GM21367 (cell line): ENCODE measurements around the gene YRDC.

Source experiments
- ATAC-seq: cut with Tn5 transposase; IDR thresholded peaks from one replicate; pipeline ENCODE4 v1.9.1; 2021; ENCODE audit not compliant: unreplicated experiment

YRDC gene

DNA sequence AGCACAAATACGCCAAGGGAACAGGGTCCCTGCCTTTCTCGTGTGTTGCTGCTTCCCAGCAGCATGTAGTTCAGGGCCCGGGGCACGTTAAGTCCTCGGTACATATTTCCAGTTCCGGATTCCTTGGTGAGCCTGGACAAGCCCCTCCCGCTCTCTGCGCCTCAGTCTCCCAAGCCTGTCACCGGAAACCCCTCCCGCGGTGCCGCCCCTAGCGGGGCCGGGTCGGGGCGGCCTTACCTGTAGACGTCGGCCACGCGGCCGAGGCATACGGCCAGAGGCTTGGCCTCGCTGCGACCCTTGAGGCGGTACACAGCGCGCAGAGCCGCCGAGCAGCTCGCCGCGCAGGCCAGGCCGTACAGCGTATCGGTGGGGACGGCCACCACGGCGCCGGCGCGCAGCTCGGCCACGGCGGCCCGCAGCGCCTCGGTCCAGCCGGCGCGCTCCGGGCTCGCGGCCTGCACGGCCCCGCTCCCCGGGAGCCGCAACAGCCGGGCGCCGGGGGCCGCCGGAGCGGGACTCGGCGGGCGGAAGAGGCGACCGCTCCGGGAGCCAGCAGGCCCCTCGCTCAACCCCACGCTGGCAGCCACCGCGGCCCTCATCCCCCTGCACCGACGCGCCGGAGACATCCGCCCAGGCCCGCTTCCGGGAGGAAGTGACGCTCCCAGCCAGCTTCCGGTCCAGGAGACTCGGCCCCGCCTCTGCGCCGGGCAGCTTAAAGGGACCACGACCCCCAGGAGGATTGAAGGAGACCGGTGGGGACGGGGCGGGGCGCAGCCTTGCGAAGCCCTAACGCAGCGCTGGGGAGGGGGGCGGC lies at the start of gene YRDC, which contains the start of gene C1orf122:
TSS of gene YRDC (minus strand) at position 654 of the 814 bp plus-strand sequence. CDS start at position 626, 28 bp downstream.
TSS of gene C1orf122 (plus strand) at position 236 of the 814 bp plus-strand sequence. CDS start 615 bp downstream, outside the sequence.
- ATAC-seq, result peak; percentile 69

GRCh38 chr1:37854406-37854805 lies 46.4 kb upstream of the YRDC start:
- ATAC-seq, result no peak

DNA sequence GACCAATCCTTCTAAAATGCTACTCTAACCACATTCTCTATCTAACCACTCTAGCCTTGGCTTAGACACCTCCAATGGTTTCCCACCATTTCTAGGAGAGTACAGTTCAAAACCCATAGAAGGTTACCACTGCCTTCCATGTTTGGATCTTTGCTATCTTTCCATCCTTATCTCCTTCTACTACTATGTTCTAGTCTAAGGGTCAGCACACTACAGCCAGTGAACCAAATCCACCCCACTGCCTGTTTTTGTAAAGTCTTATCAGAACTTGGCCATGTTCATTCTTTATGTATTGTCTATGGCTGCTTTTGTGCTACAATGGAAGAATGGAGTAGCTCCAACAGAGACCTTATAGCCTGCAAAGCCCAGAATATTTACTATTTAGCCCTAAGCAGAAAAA lies 45.1 kb upstream of the YRDC start:
- no peak for ATAC-seq

DNA sequence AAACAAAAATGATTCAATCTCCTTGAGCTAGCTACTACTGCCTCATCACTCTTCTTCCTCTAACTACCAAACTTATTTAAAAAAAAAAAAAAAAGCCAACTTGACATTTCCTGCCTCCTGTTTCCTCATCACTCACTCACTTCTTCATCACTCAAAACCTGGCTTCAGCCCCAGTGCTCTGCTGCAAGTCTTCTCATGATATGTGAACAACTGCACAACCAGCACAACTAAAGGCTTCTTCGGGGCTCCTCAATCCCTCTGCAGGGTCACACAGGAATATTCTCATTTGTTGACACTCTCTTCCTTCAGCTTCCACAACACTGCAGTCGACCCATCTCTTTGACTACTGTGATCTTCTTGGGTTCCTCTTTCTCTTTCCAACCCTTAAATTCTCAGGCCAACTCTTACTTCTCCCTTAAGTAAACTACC lies 43.8 kb upstream of the YRDC start:
- no peak for ATAC-seq

DNA sequence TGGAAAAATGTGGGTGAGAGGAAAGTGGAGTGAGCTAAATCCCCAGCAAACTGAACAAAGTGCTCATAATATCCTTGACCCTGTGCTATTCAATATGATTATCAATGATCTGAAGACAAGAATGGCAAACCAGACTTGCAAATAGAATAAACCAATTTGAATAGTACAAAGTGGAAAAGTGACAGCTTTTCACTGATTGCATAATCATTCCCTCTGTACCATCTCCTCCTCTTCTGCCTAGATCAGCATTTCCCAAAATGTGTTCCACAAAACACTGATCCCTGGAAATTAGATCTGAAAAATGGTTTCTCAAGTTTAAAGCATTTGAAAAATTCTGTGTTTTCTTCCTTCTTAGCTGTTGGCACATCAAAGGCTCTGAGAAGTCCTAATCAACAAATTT lies 43.3 kb upstream of the YRDC start:
- ATAC-seq, result no peak

DNA sequence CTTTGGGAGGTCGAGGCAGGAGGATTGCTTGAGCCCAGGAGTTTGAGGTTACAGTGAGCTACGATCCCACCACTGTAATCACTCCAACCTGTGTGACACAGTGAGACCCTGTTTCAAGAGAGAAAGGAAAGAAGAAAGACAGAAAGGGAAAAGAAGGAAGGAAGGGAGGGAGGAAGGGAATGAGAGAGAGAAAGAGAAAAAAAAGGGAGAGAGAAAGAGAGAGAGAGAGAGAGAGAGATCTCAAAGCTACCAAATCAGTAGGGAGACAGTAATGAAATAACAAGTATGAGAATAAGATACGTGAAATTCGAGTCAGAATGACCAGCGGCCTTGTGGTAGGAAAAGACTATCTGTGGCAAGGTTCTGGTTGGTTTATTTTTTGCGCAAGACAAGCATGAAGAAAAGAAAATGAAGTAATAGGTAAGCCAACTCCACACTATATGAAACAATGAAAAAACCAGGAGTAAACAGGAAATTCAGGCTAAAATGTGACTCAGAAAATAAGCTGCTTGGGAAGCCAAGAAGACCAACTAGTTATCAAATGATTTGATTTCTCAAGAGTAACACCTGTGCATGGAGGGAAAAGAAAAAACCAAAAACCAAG lies 42.4 kb upstream of the YRDC start:
- ATAC-seq, result no peak

DNA sequence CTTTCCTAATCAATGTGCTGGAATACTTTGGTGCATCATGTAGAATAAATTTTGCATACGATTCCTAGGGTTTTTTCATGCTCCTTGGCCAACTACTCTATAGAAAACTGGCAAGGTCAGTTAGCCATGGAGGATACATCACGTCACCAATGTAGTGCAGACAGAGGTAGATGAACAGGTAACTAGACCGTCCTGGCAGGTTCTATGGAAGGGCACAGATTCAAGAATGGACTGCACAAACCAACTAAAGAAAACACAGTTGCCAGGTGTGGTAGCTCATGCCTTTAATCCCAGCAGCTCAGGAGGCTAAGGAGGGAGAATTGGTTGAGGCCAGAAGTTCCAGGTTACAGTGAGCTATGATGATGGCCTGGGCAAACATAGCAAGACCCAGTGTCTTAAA lies 41.5 kb upstream of the YRDC start:
- no peak for ATAC-seq

DNA sequence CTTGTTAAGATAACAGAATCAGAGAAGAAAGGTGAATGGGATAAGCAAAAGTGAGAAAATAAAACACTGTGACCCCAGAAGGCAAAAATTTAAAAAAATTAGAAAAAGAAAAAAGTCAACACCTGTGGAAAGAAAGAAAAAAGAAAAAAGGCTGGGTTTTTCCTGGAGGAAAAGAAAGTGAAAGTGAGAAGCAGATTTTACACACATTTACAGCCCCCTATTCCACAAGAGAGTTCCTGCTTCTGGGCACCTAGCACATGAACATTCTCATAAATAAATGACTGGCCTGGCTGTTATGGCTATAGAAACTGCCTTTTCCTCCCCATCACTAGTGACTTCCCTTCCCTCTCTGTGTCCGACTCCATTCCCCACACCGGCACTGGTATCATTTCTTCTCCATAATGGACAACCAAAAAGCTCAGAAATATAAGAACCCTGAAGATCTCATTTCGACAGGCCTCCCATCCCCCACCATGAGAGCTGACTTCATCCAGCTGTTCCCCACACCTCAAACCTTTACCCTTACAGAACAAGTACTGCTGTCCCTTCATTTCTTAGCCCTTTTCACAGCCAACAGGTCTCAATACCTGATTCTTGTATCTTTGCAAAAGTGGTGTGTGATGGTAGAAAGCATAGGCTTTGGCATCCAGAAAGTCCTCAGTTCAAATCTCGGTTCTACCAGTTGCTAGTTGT lies 38.8 kb upstream of the YRDC start:
- no peak for ATAC-seq

DNA sequence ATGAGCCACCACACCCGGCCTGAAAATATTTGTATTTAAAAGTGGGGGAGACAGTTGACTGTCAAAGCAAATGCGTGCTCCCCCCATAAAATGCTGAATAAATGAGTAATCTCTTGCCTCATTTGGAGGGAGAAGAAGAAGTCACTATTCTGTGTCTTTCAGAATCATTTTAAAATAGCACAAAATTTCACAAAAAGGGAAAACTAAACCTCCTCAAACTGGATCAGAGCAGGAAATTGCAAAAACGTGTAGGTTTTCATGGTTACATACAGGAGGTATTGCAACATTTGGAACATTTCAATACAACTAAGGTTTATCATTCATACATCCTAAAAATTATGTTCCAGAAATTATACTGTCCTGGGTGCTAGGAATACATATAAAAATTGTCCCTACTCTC lies 37.8 kb upstream of the YRDC start:
- no peak for ATAC-seq

DNA sequence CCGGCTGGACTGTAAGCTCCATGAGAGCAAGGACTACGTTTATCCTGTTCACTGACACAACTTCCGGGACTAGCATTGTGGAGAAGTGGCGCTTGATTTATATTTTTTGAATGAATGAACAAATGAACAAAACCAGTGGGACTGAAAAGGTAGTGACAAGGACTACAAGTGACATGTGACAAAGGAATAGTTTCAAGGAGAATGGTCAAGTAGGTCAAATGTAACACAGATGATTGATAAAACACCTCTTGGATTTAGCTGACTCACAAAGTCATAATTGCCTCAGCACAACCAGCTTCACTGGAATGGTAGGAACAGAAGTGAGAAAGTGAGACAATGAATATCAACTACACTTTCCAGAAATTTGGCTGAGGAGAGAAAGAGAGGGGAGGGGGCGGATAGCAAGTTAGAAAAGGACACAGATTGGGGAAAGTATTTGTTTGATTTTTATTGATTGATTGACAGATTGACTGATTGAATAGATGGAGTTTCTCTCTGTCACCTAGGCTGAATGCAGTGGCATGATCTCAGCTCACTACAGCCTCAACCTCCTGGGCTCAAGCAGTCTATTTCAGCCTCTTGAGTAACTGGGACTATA lies 37.1 kb upstream of the YRDC start:
- ATAC-seq, result no peak

DNA sequence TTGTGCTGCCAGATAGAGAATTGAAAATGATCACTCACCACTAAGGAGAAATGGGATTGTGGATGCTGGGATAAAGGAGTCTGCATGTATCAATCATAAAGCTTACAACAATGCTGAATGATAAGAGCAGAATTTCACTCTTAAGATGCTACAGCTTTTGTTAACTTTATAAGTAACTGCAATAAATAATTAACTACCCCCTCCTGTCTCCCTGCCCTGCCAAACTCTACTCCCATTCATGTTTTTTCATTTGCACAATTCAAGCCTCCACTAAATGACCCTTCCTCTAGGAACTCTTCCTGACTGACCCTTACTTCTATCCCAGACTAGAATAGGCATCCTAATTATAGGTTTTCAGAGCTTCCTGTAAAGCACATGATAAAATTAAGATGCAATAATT lies 36.5 kb upstream of the YRDC start:
- no peak for ATAC-seq

DNA sequence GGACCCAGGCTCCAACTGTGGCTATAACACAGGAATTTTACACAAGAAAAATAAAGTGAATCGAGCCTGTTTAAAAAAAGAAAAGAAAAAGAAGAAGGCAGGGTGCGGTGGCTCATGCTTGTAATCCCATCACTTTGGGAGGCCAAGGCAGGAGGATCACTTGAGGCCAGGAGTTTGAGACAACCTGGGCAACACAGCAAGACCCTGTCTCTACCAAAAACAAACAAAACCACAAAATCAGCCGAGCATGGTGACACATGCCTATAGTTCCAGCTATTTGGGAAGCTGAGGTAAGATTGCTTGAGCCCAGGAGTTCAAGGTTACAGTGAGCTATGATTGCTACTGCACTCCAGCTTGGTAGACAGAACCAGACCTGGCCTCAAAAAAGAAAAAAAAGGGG lies 33.6 kb upstream of the YRDC start:
- no peak for ATAC-seq

DNA sequence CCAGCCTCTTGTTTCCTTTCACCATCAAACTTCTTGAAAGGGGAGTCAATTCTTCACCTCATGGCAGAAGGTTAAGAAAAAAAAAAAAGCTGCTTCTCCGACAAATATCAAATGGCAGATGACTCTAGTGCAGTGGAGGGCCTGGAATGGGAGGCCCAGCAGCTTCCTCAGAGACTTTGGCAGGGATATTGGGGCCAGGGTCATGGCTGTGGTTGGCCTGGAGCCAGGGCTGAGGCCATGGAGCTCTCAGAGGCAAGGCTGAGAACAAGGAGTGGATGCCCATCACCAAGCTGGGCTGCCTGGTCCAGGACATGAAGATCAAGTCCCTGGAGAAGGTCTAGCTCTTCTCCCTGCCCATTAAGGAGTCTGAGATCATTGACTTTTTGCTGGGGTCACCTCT lies 32.7 kb upstream of the YRDC start:
- ATAC-seq, result no peak

- ATAC-seq, result no peak
These were observed 31.7 kb upstream of the YRDC start for GRCh38 chr1:37839676-37840075.

GRCh38 chr1:37836788-37837187 lies 28.8 kb upstream of the YRDC start:
- no peak for ATAC-seq

GRCh38 chr1:37831809-37832208 lies 23.8 kb upstream of the YRDC start:
- ATAC-seq, result no peak

- ATAC-seq, result no peak
These were observed 23.1 kb upstream of the YRDC start for GRCh38 chr1:37831109-37831508.

DNA sequence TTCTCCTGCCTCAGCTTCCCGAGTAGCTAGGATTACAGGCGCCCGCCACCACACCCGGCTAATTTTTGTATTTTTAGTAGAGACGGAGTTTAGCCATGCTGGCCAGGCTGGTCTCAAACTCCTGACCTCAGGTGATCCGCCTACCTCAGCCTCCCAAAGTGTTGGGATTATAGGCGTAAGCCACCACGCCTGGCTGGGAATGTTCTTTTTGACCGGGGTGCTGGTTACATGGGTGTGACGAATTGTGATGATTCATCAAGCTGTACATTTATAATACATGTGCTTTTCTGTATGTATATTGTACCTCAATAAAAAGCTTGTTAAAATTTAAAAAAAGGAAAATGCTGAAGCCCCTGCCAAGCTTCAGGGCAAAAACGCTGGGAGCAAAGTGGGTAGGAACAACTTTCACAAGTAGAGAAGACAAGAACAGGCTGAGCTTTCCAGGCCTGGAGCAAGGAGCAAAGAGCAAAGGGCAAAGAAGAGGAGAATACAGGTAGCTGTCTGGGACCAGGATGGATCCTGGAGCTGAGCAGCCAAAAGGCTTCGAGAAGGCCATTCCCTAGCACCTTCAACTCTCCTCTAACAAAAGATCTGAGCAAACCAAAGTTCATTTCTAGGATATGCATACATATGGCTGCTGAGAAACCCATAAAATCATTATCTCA lies 20.5 kb upstream of the YRDC start:
- no peak for ATAC-seq

GRCh38 chr1:37825506-37825905 lies 17.5 kb upstream of the YRDC start:
- ATAC-seq, result no peak

DNA sequence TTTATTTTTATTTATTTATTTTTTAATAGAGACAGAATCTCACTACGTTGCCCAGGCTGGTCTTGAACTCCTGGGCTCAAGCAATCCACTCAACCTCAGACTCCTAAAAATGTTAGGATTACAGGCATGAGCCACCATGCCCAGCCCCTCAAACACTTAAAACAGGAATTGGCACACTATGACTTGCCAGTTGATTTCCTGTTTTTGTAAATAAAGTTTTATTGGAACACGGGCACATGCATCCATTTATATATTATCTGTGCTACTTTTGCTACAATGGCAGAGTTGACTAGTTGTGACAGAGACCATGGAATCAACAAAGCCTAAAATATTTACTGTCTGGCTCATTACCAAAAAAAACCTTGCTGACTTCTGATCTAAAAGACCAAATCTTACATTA lies 16.0 kb upstream of the YRDC start:
- no peak for ATAC-seq
